Adrenal gland (tissue), 12 donors: Measurements from ENCODE around the gene IQGAP1. TPM values are rescaled to one million over a fixed set of nuclear protein-coding genes. Genes with fewer than 3 reads are reported as not detected.
"Not testable (repeated sequence)": the region's sequence is repeated elsewhere in the genome, so short reads cannot be mapped to it uniquely, and the experiment has no call there.

Experiments used
- DNase-seq, 7 donors: peaks; one replicate each; pipeline ENCODE4 v3.0.0-alpha.2; 2019 to 2020
- H3K27ac ChIP-seq, 5 donors: fragments of 200-600 bp; sonication (generic) in 4 of 5; 1 replicate in 3 of 5; 2 replicates in 2 of 5; pipeline versions ENCODE4 v1.5.1 to v1.8.0; 2016 to 2020; ENCODE audit warnings: mild to moderate bottlenecking in 1 of 5
- H3K27me3 ChIP-seq: fragments of 200-600 bp; 2 replicates; pipeline ENCODE4 v1.8.0; 2021
- H3K36me3 ChIP-seq, 2 donors: fragments of 200-600 bp; replicated peaks in 1 of 2; 1 replicate in 1 of 2; 2 replicates in 1 of 2; pipeline versions ENCODE4 v1.5.1 to v1.8.0; 2018 to 2022
- H3K4me1 ChIP-seq, 2 donors: fragments of 200-600 bp; replicated peaks in 1 of 2; 1 replicate in 1 of 2; 2 replicates in 1 of 2; pipeline versions ENCODE4 v1.5.1 to v1.8.0; 2018 to 2021
- H3K4me3 ChIP-seq, 4 donors: fragments of 200-600 bp; sonication (generic) in 3 of 4; one replicate each; pipeline ENCODE4 v1.5.1; 2016 to 2018
- H3K9me3 ChIP-seq, 3 donors: fragments of 200-600 bp; sonication (generic) in 1 of 3; replicated peaks in 1 of 3; 1 replicate in 2 of 3; 2 replicates in 1 of 3; pipeline versions ENCODE4 v1.5.1 to v1.8.0; 2016 to 2021
- CTCF ChIP-seq, 6 experiments: fragments of 450-650 bp in 4 of 6; fragments of 200-600 bp in 2 of 6; sonication (generic) in 1 of 6; IDR thresholded peaks; 1 replicate in 5 of 6; 2 replicates in 1 of 6; pipeline versions ENCODE4 v1.5.1 to v1.8.0; 2016 to 2021; ENCODE audit warnings: antibody characterized with exemption in 6 of 6, mild to moderate bottlenecking in 2 of 6, moderate library complexity in 1 of 6
- POLR2A ChIP-seq, 2 donors: fragments of 450-650 bp; IDR thresholded peaks; one replicate each; pipeline ENCODE4 v1.6.1; 2017; ENCODE audit warnings: antibody characterized with exemption in 2 of 2, mild to moderate bottlenecking in 2 of 2, moderate library complexity in 1 of 2
- WGBS, 4 donors: extraction: QIAGEN DNeasy Blood & Tissue Kit in 2 of 4; methylation state at CpG; one replicate each; pipeline versions ENCODE4 v1.1.5 to v1.1.7; 2013 to 2017; 5-methylcytosine and 5-hydroxymethylcytosine counted together
- intact Hi-C, 2 donors: fragments of 100-400 bp; cut with DNase I; formaldehyde crosslinking; loops; one replicate each; pipeline versions ENCODE4 v1.14.1 to v1.15.0; 2022 to 2023
- polyA plus RNA-seq, 3 donors: library from polyadenylated mRNA; stranded (reverse); fragments of 200-250 nt in 2 of 3; fragments of 350-450 nt in 1 of 3; fragmentation: Illumina TruSeq in 1 of 3; extraction: RNeasy Lipid Tissue Mini Kit (QIAGEN cat#74804) in 1 of 3; gene quantifications; one replicate each; pipeline ENCODE4 v1.2.3, GENCODE V29; 2013 to 2014
- total RNA-seq, 9 donors: library from RNA; depleted of rRNA in 4 of 9; stranded (reverse); fragments of >200 nt in 4 of 9; fragments of 120-200 nt in 1 of 9; fragmentation: NEBNext Ultra II Directional in 1 of 9; extraction: Animal tissue kit (Norgen Biotek cat#: 25700) in 1 of 9; gene quantifications; one replicate each; pipeline versions ENCODE4 v1.1.0 to v1.2.4, GENCODE V29; 2013 to 2023
- donor health status: healthy with polysubstance abuse.
- donor health status: Bipolar disorder and iron deficiency.
- donor health status: DM: yes; HTN: yes; CAD: no.
- donor health status: DM: no; HTN: no; CAD: no.
- donor health status: DM: no; HTN: no; CAD: no.
- donor health status: DM: yes; HTN: yes; CAD: no.

IQGAP1 gene
- total and polyA plus RNA-seq, 12 donors: 34.3 to 261 (median 150) TPM

- H3K4me1 ChIP-seq: no peaks in the 10 kb centered on the region
- H3K27ac ChIP-seq: no peak overlapping the region
- TF ChIP-seq POLR2A (IDR thresholded peaks at IDR 0.05) (no peak), CTCF (IDR thresholded peaks at IDR 0.05) (no peak)
- H3K4me3 ChIP-seq: no peak overlapping the region
- WGBS, 4 donors: 78 to 83% (median 81%) methylated on average over 3 of the region's 3 CpGs
- DNase-seq: no peak
- H3K36me3 ChIP-seq: peaks cover 0 to 91% of the 10 kb centered on the region in 2 donors
- intact Hi-C loops: no loop called here
- no peaks in the 10 kb centered on the region for H3K9me3 ChIP-seq
- H3K27me3 ChIP-seq: no peaks in the 10 kb centered on the region
Measured at GRCh38 chr15:90497376-90497775, 109.3 kb downstream of the IQGAP1 start.

- Histone ChIP-seq H3K4me1 (no peaks in the 10 kb centered on the region), H3K36me3 (peaks cover 0 to 86% of the 10 kb centered on the region in 2 donors), H3K27ac (no peak overlapping the region), H3K4me3 (no peak overlapping the region), H3K9me3 (no peaks in the 10 kb centered on the region), H3K27me3 (no peaks in the 10 kb centered on the region)
- 88 to 93% (median 90%) methylated on average over 6 of the region's 6 CpGs for WGBS, 4 donors
- intact Hi-C loops: no loop called here
- TF ChIP-seq POLR2A (IDR thresholded peaks at IDR 0.05) (no peak), CTCF (IDR thresholded peaks at IDR 0.05) (no peak)
- no peak for DNase-seq
Measured at GRCh38 chr15:90497912-90498311, 109.9 kb downstream of the IQGAP1 start.

- 79 to 95% (median 93%) methylated on average over 2 of the region's 2 CpGs for WGBS, 4 donors
- Histone ChIP-seq H3K9me3 (no peaks in the 10 kb centered on the region), H3K4me3 (no peak overlapping the region), H3K4me1 (no peaks in the 10 kb centered on the region), H3K36me3 (peaks cover 0 to 67% of the 10 kb centered on the region in 2 donors), H3K27me3 (no peaks in the 10 kb centered on the region), H3K27ac (no peak overlapping the region)
- intact Hi-C loops: no loop called here
- DNase-seq: no peak
- no peak for TF ChIP-seq POLR2A (IDR thresholded peaks at IDR 0.05)
- TF ChIP-seq CTCF (IDR thresholded peaks at IDR 0.05): no peak
Measured at GRCh38 chr15:90500171-90500570, 112.1 kb downstream of the IQGAP1 start.

- H3K36me3 ChIP-seq: peaks cover 0 to 50% of the 10 kb centered on the region in 2 donors
- no peak overlapping the region for H3K4me3 ChIP-seq
- H3K9me3 ChIP-seq: no peaks in the 10 kb centered on the region
- no peak overlapping the region for H3K27ac ChIP-seq
- TF ChIP-seq CTCF (IDR thresholded peaks at IDR 0.05) (no peak), POLR2A (IDR thresholded peaks at IDR 0.05) (no peak)
- H3K27me3 ChIP-seq: no peaks in the 10 kb centered on the region
- 60 to 80% (median 72%) methylated on average over 4 of the region's 4 CpGs for WGBS, 4 donors
- no peaks in the 10 kb centered on the region for H3K4me1 ChIP-seq
- no peak for DNase-seq
- intact Hi-C loops: no loop called here
Measured at GRCh38 chr15:90501898-90502297, 113.9 kb downstream of the IQGAP1 start.

GRCh38 chr15:90510781-90511180 is 122.7 kb downstream of the IQGAP1 start:
- H3K27ac ChIP-seq, H3K36me3 ChIP-seq, H3K4me3 ChIP-seq, DNase-seq, intact Hi-C loops, H3K9me3 ChIP-seq, H3K27me3 ChIP-seq, H3K4me1 ChIP-seq: not testable (repeated sequence)
- WGBS, 4 donors: 93 to 97% (median 95%) methylated on average over 20 to 29 of the region's 29 CpGs

- H3K9me3 ChIP-seq, H3K4me3 ChIP-seq, H3K4me1 ChIP-seq, H3K36me3 ChIP-seq, H3K27me3 ChIP-seq, DNase-seq, intact Hi-C loops, H3K27ac ChIP-seq: not testable (repeated sequence)
- WGBS, 4 donors: 84 to 95% (median 93%) methylated on average over 13 of the region's 13 CpGs
Measured at GRCh38 chr15:90511211-90511618, 123.2 kb downstream of the IQGAP1 start.
